CD14-positive monocyte (primary cell): ENCODE measurements around the gene PRKN. TPM values are rescaled to one million over a fixed set of nuclear protein-coding genes. Genes with fewer than 3 reads are reported as not detected.

Source experiments
- DNase-seq, 3 donors: peaks; one replicate each; pipeline ENCODE4 v3.0.0-alpha.2; 2011 to 2022
- H2AFZ ChIP-seq: 2 replicates; pipeline ENCODE4 v1.6.0; 2012; ENCODE audit warnings: mild to moderate bottlenecking, low read depth, low read length, inconsistent platforms; ENCODE audit not compliant: insufficient read depth, poor library complexity, severe bottlenecking
- H3K27ac ChIP-seq, 2 donors: 1 replicate in 1 of 2; 2 replicates in 1 of 2; pipeline ENCODE4 v1.5.1; 2012 to 2013; ENCODE audit warnings: low read length in 2 of 2, control low read depth in 1 of 2, inconsistent platforms in 1 of 2, low read depth in 1 of 2, mild to moderate bottlenecking in 1 of 2
- H3K27me3 ChIP-seq, 2 donors: one replicate each; pipeline versions ENCODE4 v1.6.0 to v1.6.1; 2011 to 2013; ENCODE audit warnings: low read length in 2 of 2; ENCODE audit not compliant: control insufficient read depth in 2 of 2, insufficient read depth in 2 of 2
- H3K36me3 ChIP-seq, 2 donors: replicated peaks in 1 of 2; 1 replicate in 1 of 2; 2 replicates in 1 of 2; pipeline versions ENCODE4 v1.5.1 to v1.6.1; 2012 to 2013; ENCODE audit warnings: low read length in 2 of 2, control low read depth in 1 of 2, inconsistent platforms in 1 of 2, mild to moderate bottlenecking in 1 of 2; ENCODE audit not compliant: insufficient read depth in 2 of 2, control insufficient read depth in 1 of 2
- H3K4me1 ChIP-seq, 2 donors: 1 replicate in 1 of 2; 2 replicates in 1 of 2; pipeline versions ENCODE4 v1.5.1 to v1.6.1; 2012 to 2013; ENCODE audit warnings: low read length in 2 of 2, control low read depth in 1 of 2, inconsistent platforms in 1 of 2, mild to moderate bottlenecking in 1 of 2, moderate library complexity in 1 of 2; ENCODE audit not compliant: insufficient read depth in 2 of 2, control insufficient read depth in 1 of 2
- H3K4me2 ChIP-seq: replicated peaks from 2 replicates; pipeline ENCODE3; 2012; ENCODE audit warnings: low read length, moderate library complexity, mild to moderate bottlenecking; ENCODE audit not compliant: poor library complexity, severe bottlenecking; ENCODE audit errors: extremely low read depth
- H3K4me3 ChIP-seq, 3 experiments: fragments of 200-600 bp in 1 of 3; sonication (generic) in 1 of 3; replicated peaks in 1 of 3; 1 replicate in 2 of 3; 2 replicates in 1 of 3; pipeline ENCODE4 v1.5.1; 2011 to 2013; ENCODE audit warnings: low read length in 3 of 3, mild to moderate bottlenecking in 3 of 3, control low read depth in 2 of 3, low read depth in 2 of 3, inconsistent platforms in 1 of 3, moderate library complexity in 1 of 3
- H3K79me2 ChIP-seq: 2 replicates; pipeline ENCODE4 v1.6.0; 2012; ENCODE audit warnings: mild to moderate bottlenecking, control low read depth, inconsistent platforms, low read length, moderate library complexity; ENCODE audit not compliant: insufficient read depth
- H3K9ac ChIP-seq: 2 replicates; pipeline ENCODE4 v1.6.0; 2017; ENCODE audit warnings: low read length, mild to moderate bottlenecking; ENCODE audit not compliant: insufficient read depth, poor library complexity, severe bottlenecking
- H3K9me3 ChIP-seq, 2 donors: replicated peaks in 1 of 2; 1 replicate in 1 of 2; 2 replicates in 1 of 2; pipeline versions ENCODE4 v1.5.1 to v1.6.1; 2012 to 2013; ENCODE audit warnings: low read length in 2 of 2, control low read depth in 1 of 2; ENCODE audit not compliant: control insufficient read depth in 1 of 2, insufficient read depth in 1 of 2
- H4K20me1 ChIP-seq: 2 replicates; pipeline ENCODE4 v1.6.0; 2012; ENCODE audit warnings: mild to moderate bottlenecking, low read length, control low read depth, moderate library complexity; ENCODE audit not compliant: insufficient read depth
- H3K27ac Mint-ChIP-seq, 7 donors: one replicate each; pipeline ENCODE4 v1.8.0; 2020; ENCODE audit warnings: mild to moderate bottlenecking in 7 of 7, mixed read lengths in 7 of 7, moderate library complexity in 6 of 7, inconsistent platforms in 2 of 7
- H3K27me3 Mint-ChIP-seq, 3 donors: one replicate each; pipeline ENCODE4 v1.8.0; 2021 to 2022; ENCODE audit warnings: low read depth in 3 of 3, mild to moderate bottlenecking in 3 of 3, mixed read lengths in 3 of 3, moderate library complexity in 3 of 3, inconsistent platforms in 1 of 3
- H3K36me3 Mint-ChIP-seq, 2 donors: one replicate each; pipeline ENCODE4 v1.8.0; 2020; ENCODE audit warnings: mixed read lengths in 2 of 2, inconsistent platforms in 1 of 2, mild to moderate bottlenecking in 1 of 2
- H3K4me1 Mint-ChIP-seq: one replicate; pipeline ENCODE4 v1.8.0; 2020; ENCODE audit warnings: mild to moderate bottlenecking, mixed read lengths
- H3K4me3 Mint-ChIP-seq, 2 donors: one replicate each; pipeline ENCODE4 v1.8.0; 2020; ENCODE audit warnings: mild to moderate bottlenecking in 2 of 2, mixed read lengths in 2 of 2, moderate library complexity in 1 of 2
- H3K9me3 Mint-ChIP-seq, 7 donors: one replicate each; pipeline ENCODE4 v1.8.0; 2020 to 2022; ENCODE audit warnings: mixed read lengths in 7 of 7, mild to moderate bottlenecking in 6 of 7, moderate library complexity in 6 of 7, inconsistent platforms in 2 of 7
- CTCF ChIP-seq: fragments of 200-600 bp; IDR thresholded peaks from one replicate; pipeline ENCODE4 v1.8.0; 2022; ENCODE audit warnings: antibody characterized with exemption, mild to moderate bottlenecking
- WGBS: methylation state at CpG from one replicate; pipeline ENCODE4 v1.1.5; 2013; ENCODE audit warnings: missing lambda C conversion rate; ENCODE audit not compliant: insufficient coverage; 5-methylcytosine and 5-hydroxymethylcytosine counted together
- intact Hi-C, 2 donors: fragments of 100-400 bp; cut with micrococcal nuclease; formaldehyde crosslinking; loops; one replicate each; pipeline versions ENCODE4 v1.15.0 to v1.15.1; 2023
- polyA plus RNA-seq, 3 donors: library from polyadenylated mRNA; depleted of rRNA in 1 of 3; unstranded in 2 of 3; stranded (reverse) in 1 of 3; fragments of 300-500 nt in 2 of 3; fragments of >200 nt in 1 of 3; fragmentation: Illumina TruSeq in 2 of 3; gene quantifications; 1 replicate in 2 of 3; 2 replicates in 1 of 3; pipeline ENCODE4 v1.2.3, GENCODE V29; 2012 to 2021

The PRKN gene
- polyA plus RNA-seq, 3 donors = 0.19 to 0.21 TPM; not detected in 1

DNA sequence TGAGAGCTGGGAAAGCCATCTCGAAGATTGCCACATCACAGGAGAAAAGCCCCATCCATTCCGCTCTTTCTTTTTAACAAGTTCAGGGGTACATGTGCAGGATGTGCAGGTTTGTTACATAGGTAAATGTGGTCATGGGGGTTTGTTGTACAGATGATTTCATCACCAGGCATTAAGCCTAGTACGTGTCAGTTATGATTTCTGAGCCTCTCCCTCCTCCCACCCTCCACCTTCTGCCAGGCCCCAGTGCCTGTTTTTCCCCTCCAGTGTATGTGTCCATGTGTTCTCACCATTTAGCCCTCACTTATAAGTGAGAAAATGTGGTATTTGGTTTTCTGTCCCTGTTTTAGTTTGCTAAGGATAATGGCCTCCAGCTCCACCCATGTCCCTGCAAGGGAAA, 887.2 kb downstream of the PRKN start:
- WGBS = no CpG with 5 or more reads among the region's 3 CpGs
- no peaks in the 10 kb centered on the region for H3K4me1 ChIP-seq
- peaks cover 0 to 8% (median 2%) of the 10 kb centered on the region in 7 donors for H3K9me3 Mint-ChIP-seq
- TF ChIP-seq CTCF = no peak
- H3K9me3 ChIP-seq = no peaks in the 10 kb centered on the region
- intact Hi-C loops = no loop called here
- H3K79me2 ChIP-seq = no peaks in the 10 kb centered on the region
- H3K4me3 ChIP-seq = no peak overlapping the region
- no peak overlapping the region for H3K27ac ChIP-seq
- DNase-seq = no peak
- no peaks in the 10 kb centered on the region for H3K27me3 ChIP-seq
- H3K4me2 ChIP-seq = no peak overlapping the region
- H3K4me1 Mint-ChIP-seq = no peaks in the 10 kb centered on the region
- H3K36me3 ChIP-seq = no peaks in the 10 kb centered on the region
- no peak overlapping the region for H3K9ac ChIP-seq
- H3K36me3 Mint-ChIP-seq = no peaks in the 10 kb centered on the region
- peaks cover 0 to 2% (median 2%) of the 10 kb centered on the region in 3 donors for H3K27me3 Mint-ChIP-seq
- H3K27ac Mint-ChIP-seq = no peak overlapping the region
- H2AFZ ChIP-seq = no peak overlapping the region
- no peak overlapping the region for H3K4me3 Mint-ChIP-seq
- H4K20me1 ChIP-seq = no peaks in the 10 kb centered on the region

- Histone ChIP-seq H3K4me3 (no peak overlapping the region), H3K9me3 (no peaks in the 10 kb centered on the region), H4K20me1 (no peaks in the 10 kb centered on the region), H3K27me3 (no peaks in the 10 kb centered on the region), H3K4me2 (no peak overlapping the region), H2AFZ (no peak overlapping the region), H3K27ac (no peak overlapping the region), H3K36me3 (no peaks in the 10 kb centered on the region), H3K4me1 (no peaks in the 10 kb centered on the region), H3K79me2 (no peaks in the 10 kb centered on the region), H3K9ac (no peak overlapping the region)
- H3K4me3 Mint-ChIP-seq = no peak overlapping the region
- peaks cover 0 to 2% (median 0%) of the 10 kb centered on the region in 3 donors for H3K27me3 Mint-ChIP-seq
- DNase-seq = no peak
- TF ChIP-seq CTCF = no peak
- H3K4me1 Mint-ChIP-seq = no peaks in the 10 kb centered on the region
- peaks cover 0 to 6% (median 1%) of the 10 kb centered on the region in 7 donors for H3K9me3 Mint-ChIP-seq
- H3K27ac Mint-ChIP-seq = no peak overlapping the region
- intact Hi-C loops = no loop called here
- WGBS = 85% methylated on average over 11 of the region's 14 CpGs
- H3K36me3 Mint-ChIP-seq = no peaks in the 10 kb centered on the region
Measured at GRCh38 chr6:161838306-161839035, 889.1 kb downstream of the PRKN start.
